ENCODE results near the gene PTGES3L.
A peak's percentile ranks its signal among the peaks of the same experiment; 100 is the strongest.
"Not testable (repeated sequence)": the region's sequence is repeated elsewhere in the genome, so short reads cannot be mapped to it uniquely, and the experiment has no call there.

Gene PTGES3L

GRCh38 chr17:43014020-43014648, 34.3 kb upstream of the PTGES3L start:
- DNase-seq = no peak

DNA sequence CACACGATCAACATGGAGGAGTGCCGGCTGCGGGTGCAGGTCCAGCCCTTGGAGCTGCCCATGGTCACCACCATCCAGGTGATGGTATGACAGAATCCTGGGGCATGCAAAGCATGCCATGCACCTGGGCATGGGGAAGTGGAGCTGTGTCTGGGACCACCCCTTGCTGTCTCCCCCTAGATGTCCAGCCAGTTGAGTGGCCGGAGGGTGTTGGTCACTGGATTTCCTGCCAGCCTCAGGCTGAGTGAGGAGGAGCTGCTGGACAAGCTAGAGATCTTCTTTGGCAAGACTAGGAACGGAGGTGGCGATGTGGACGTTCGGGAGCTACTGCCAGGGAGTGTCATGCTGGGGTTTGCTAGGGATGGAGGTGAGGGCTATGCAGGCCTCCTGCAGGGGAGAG, 33.4 kb upstream of the PTGES3L start:
- DNase-seq = no peak

GRCh38 chr17:43011728-43012472, 32.0 kb upstream of the PTGES3L start:
- DNase-seq = no peak

GRCh38 chr17:43010667-43011308, 30.9 kb upstream of the PTGES3L start:
- DNase-seq = no peak

- DNase-seq = peak in 1 of 2 experiments; percentile 68
These were observed 27.0 kb upstream of the PTGES3L start, which contains the start of gene IFI35 for GRCh38 chr17:43006639-43007551. Gene IFI35, plus strand, starts transcription at chr17:43006784. Its CDS starts 164 bp downstream, at chr17:43006948.

GRCh38 chr17:43003542-43004172, 23.8 kb upstream of the PTGES3L start:
- no peak for DNase-seq

DNA sequence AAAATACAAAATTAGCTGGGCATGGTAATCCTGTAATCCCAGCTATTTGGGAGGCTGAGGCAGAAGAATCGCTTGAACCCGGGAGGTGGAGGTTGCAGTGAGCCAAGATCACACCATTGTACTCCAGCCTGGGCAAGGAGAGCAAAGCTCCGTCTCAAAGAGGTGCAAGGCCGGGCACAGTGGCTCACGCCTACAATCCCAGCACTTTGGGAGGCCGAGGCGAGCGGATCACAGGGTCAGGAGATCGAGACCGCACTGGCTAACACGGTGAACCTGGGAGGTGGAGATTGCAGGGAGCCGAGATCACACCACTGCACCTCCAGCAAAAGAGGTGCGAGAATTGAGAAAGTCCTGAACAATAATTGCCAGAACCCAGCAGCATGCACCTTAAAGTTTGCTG, 21.0 kb upstream of the PTGES3L start:
- not testable (repeated sequence) for DNase-seq

DNA sequence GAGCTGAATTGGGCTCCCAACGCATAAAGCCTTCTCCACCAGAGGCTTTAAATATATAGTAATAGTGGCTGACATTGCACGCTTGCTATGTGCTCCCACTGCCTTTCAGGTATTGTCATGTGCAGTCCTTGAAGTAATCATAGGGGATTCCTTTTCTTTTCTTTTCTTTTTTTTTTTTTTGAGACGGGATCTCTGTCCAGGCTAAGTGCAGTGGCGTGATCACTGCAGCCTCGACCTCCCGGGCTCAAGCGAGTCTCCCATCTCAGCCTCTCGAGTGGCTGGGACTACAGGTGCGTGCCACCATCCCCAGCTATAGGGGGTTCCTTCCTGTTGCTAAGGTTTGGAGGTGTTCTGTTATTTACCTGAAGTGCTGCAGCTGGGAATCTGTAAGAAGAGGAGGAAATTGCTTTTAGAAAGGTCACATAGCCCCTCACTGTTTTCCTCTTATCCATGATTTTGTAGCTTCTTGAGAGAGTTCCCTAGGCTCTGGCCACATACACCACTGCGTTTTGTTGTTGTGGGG, 19.2 kb upstream of the PTGES3L start:
- DNase-seq = no peak

- DNase-seq = peak; percentile 99
These were observed 18.4 kb upstream of the PTGES3L start, which contains the start of gene RPL27 for GRCh38 chr17:42997984-42998938. Gene RPL27, plus strand, starts transcription at chr17:42998419. Its CDS starts 332 bp downstream, at chr17:42998751.

GRCh38 chr17:42997390-42997983, 17.6 kb upstream of the PTGES3L start:
- no peak for DNase-seq

- DNase-seq = not testable (repeated sequence)
These were observed 14.0 kb upstream of the PTGES3L start for GRCh38 chr17:42993913-42994312.

GRCh38 chr17:42992872-42993271, 13.0 kb upstream of the PTGES3L start:
- no peak for DNase-seq

DNA sequence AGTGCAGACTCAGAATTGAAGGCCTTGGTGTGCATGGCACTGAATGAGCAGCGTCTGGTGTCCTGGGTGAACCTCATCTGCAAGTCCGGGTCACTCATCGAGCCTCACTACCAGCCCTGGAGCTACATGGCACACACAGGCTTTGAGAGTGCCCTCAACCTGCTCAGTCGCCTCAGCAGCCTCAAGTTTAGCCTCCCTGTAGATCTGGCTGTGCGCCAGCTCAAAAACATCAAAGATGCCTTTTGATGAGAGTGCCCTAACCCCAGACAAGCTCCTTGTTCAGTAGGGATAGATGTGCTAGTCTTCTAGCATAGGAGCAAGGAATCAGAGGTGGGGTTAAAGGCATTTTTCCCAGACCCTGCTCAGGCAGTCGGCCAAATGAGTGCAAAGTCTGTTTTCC, 11.6 kb upstream of the PTGES3L start:
- DNase-seq = no peak

DNA sequence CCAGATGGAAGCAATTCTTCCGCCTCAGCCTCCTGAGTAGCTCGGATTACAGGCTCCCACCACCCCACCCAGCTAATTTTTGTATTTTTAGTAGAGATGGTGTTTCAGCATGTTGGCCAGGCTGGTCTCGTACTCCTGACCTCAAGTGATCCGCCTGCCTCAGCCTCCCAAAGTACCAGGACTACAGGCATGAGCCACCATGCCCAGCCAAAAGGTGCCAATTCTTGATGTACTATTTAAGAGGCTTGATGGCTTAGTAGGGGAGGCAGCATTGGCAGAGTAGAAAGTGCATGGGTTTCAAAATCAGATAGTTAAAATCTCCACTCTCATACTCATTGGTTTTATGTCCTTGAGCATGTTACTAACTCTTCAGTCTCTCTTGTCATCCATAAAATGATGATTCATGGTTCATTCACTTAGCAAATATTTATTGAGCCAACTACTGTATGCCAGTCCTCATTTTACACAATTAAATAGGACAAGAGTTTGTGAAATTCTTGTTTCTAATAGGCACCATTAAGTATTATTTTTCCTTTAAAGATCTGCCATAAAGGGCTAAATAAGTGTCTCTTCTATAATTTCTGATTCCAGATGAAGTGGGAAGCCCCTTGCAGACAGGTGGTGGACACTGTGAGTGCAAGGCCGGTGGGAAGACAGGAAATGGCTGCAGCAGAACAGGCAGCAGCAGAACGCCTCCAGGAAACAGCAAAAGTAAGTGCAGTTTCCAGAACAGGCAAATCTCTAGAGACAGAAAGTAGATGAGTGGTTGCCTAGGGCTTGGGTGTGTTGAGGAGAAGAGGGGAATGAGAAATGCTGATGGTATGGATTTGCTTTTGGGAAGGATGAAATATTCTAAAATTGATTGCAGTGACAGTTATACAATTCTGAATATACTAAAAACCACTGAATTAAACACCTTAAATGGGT, 10.1 kb upstream of the PTGES3L start:
- DNase-seq = no peak

GRCh38 chr17:42989141-42989540, 9.3 kb upstream of the PTGES3L start:
- no peak for DNase-seq

DNA sequence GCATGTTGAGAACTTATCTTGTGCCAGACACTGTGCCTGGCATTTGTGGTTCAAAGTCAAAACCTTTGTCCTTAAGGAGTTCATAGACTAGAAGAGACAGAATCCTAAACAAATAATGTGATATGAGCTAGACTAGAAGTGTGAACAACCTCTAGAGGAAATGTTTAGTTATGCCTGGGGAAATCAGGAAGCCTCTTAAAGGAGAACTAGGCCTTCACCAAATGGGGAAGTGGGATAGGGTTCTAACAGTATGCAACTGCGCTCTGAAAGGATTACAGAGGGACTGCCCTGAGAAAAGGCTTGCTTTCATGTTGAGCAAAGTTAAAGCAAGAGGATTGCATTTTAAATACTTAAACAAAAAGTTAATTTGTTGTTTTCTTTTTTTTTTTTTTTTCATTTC, 5.3 kb upstream of the PTGES3L start:
- no peak for DNase-seq

DNA sequence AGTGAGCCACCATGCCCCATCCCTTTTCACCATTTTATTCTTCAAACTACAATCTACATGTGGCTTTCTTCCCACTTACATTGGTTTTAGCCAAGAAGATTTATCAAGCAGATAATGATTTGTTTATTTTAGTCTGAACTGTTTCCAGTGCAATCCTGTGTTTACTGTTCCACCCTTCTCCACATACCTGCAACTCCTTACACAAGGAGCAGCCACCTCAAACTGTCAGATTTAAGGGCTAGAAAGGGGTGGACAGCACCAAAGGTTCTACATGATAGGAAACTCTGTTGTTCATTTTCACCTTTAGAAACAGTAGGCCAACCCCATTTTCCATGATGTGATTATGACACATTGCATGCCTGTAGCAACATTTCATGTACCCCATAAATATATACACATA, 2.4 kb upstream of the PTGES3L start:
- no peak for DNase-seq

DNA sequence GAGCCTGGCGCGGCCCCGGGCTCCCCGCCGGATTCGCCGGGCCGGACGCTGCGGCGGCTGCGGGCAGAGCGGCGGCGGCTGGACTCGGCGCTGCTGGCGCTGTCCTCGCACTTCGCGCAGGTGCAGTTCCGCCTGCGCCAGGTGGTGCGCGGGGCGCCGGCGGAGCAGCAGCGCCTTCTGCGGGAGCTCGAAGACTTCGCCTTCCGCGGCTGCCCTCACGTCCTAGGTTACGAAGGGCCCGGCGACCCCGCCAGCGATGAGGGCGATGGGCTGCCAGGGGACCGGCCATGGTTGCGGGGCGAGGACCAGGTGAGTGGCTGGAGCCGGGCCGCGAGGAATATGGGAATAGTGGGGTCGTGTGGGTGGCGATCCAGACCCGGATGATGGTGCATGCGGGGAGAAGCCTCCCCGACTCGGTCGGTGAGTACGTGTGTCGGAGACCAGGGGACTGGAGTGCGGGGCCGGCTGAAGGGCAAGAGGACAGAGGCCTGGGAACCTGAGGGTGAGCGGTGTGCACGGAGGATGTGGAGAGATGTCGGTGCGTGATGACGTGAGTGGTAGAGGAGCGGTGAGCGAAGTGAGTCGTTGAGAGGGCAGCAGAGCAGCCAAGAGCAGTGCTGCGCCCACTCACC, 1.0 kb upstream of the PTGES3L start:
- DNase-seq = peak; percentile 39 to 73
